Endothelial cell of umbilical vein (primary cell): ENCODE data around the gene NYAP1. TPM values are rescaled to one million over a fixed set of nuclear protein-coding genes. Genes with fewer than 3 reads are reported as not detected.

Experiments
- BruUV-seq: library from RNA; stranded (reverse); fragments of 400-500 nt; replicated peaks from 2 replicates; lab custom pipeline; 2021; lab: Mats Ljungman, UMichigan
- CTCF ChIA-PET: fragments of 300-600, 350-600 bp; sonication (Branson Sonifier 250); formaldehyde crosslinking; loops from one replicate; lab custom pipeline; 2021; ENCODE audit warnings: antibody characterized with exemption, inconsistent platforms; lab: Charles Lee
- POLR2A ChIA-PET: fragments of 300-600, 350-600 bp; sonication (Branson Sonifier 250); formaldehyde crosslinking; loops from one replicate; lab custom pipeline; 2021; ENCODE audit warnings: antibody characterized with exemption, inconsistent platforms; lab: Charles Lee
- DNase-seq: peaks from one replicate; pipeline ENCODE4 v3.0.0-alpha.2; 2011; ENCODE audit warnings: low read depth, low spot score
- FAIRE-seq: peaks from 2 replicates; lab custom pipeline; 2011; peaks lifted over from hg19 to GRCh38; lab: Jason Lieb, UNC
- H2AFZ ChIP-seq: 2 replicates; pipeline ENCODE4 v1.6.0; 2012; ENCODE audit warnings: low read depth, low read length, control low read depth, inconsistent platforms
- H3K27ac ChIP-seq: 2 replicates; pipeline ENCODE4 v1.5.1; 2011; ENCODE audit warnings: low read depth, mild to moderate bottlenecking, control low read depth, low read length, moderate library complexity; ENCODE audit not compliant: insufficient read depth
- H3K27me3 ChIP-seq, 2 experiments: 2 replicates each; pipeline versions ENCODE4 v1.6.0 to v1.6.1; 2011; ENCODE audit warnings: low read length in 2 of 2, mixed read lengths in 1 of 2; ENCODE audit not compliant: control insufficient read depth in 2 of 2, insufficient read depth in 2 of 2
- H3K36me3 ChIP-seq, 2 experiments: 2 replicates in 1 of 2; 3 replicates in 1 of 2; pipeline ENCODE4 v1.5.1; 2011; ENCODE audit warnings: low read length in 2 of 2, mild to moderate bottlenecking in 1 of 2, moderate library complexity in 1 of 2; ENCODE audit not compliant: control insufficient read depth in 2 of 2, insufficient read depth in 2 of 2; ENCODE audit errors: extremely low read depth in 1 of 2
- H3K4me1 ChIP-seq: 3 replicates; pipeline ENCODE4 v1.5.1; 2011; ENCODE audit warnings: mild to moderate bottlenecking, low read length; ENCODE audit not compliant: control insufficient read depth, insufficient read depth; ENCODE audit errors: extremely low read depth
- H3K4me2 ChIP-seq: 2 replicates; pipeline ENCODE4 v1.6.1; 2011; ENCODE audit warnings: low read length, control low read depth, mixed read lengths; ENCODE audit not compliant: insufficient read depth
- H3K4me3 ChIP-seq, 3 experiments: fragments of 200-600 bp in 1 of 3; sonication (generic), shearing (Covaris generic) in 1 of 3; replicated peaks in 1 of 3; 2 replicates each; pipeline ENCODE4 v1.5.1; 2011 to 2016; ENCODE audit warnings: control low read depth in 3 of 3, low read length in 3 of 3, mild to moderate bottlenecking in 2 of 3, inconsistent platforms in 1 of 3, low read depth in 1 of 3, moderate library complexity in 1 of 3; ENCODE audit not compliant: insufficient read depth in 1 of 3
- H3K79me2 ChIP-seq: 2 replicates; pipeline ENCODE4 v1.6.0; 2012; ENCODE audit warnings: low read length, inconsistent platforms; ENCODE audit not compliant: control insufficient read depth, insufficient read depth
- H3K9ac ChIP-seq: replicated peaks from 2 replicates; pipeline ENCODE3; 2011; ENCODE audit warnings: low read length, control low read depth; ENCODE audit not compliant: insufficient read depth; ENCODE audit errors: extremely low read depth
- H3K9me1 ChIP-seq: replicated peaks from 3 replicates; pipeline ENCODE4 v1.6.0; 2011; ENCODE audit warnings: mild to moderate bottlenecking, low read length; ENCODE audit not compliant: control insufficient read depth, insufficient read depth; ENCODE audit errors: extremely low read depth
- H3K9me3 ChIP-seq: replicated peaks from 2 replicates; pipeline ENCODE4 v1.5.1; 2012; ENCODE audit warnings: low read length, inconsistent platforms; ENCODE audit not compliant: control insufficient read depth, insufficient read depth
- H4K20me1 ChIP-seq: replicated peaks from 2 replicates; pipeline ENCODE3; 2011; ENCODE audit warnings: mild to moderate bottlenecking, low read length; ENCODE audit not compliant: control insufficient read depth, insufficient read depth; ENCODE audit errors: extremely low read depth
- EZH2 ChIP-seq: IDR thresholded peaks from 2 replicates; pipeline ENCODE4 v1.6.1; 2012; ENCODE audit warnings: borderline replicate concordance, low read depth, mild to moderate bottlenecking, moderate library complexity, low read length, inconsistent platforms; ENCODE audit not compliant: severe bottlenecking
- FOS ChIP-seq: IDR thresholded peaks from 2 replicates; pipeline ENCODE4 v1.6.1; 2011; ENCODE audit warnings: mild to moderate bottlenecking, low read length, moderate library complexity, borderline replicate concordance; ENCODE audit not compliant: insufficient read depth
- JUN ChIP-seq: IDR thresholded peaks from 2 replicates; pipeline ENCODE4 v1.6.1; 2011; ENCODE audit warnings: borderline replicate concordance, low read depth; ENCODE audit not compliant: insufficient read length, insufficient read depth
- POLR2A ChIP-seq: IDR thresholded peaks from 2 replicates; pipeline ENCODE4 v1.6.1; 2012; ENCODE audit warnings: low read depth, mild to moderate bottlenecking, control low read depth, low read length
- dilution Hi-C: fragments of 300-500 bp; cut with MboI; formaldehyde crosslinking; loops from one replicate; pipeline ENCODE4 v1.15.0; 2019; ENCODE audit warnings: low sequenced_read_pairs; ENCODE audit not compliant: extremely low pct_ligation_motif_present
- intact Hi-C: fragments of 100-400 bp; cut with micrococcal nuclease; formaldehyde crosslinking; loops from one replicate; pipeline ENCODE4 v1.10.0; 2022
- polyA plus RNA-seq, 4 experiments: library from polyadenylated mRNA; depleted of rRNA in 3 of 4; stranded (reverse) in 3 of 4; unstranded in 1 of 4; fragments of >200 nt; gene quantifications; 2 replicates each; pipeline versions ENCODE4 v1.2.1 to v1.2.3, GENCODE V29; 2011 to 2012; ENCODE audit warnings: missing spikeins in 1 of 4
- total RNA-seq: library from RNA; stranded (reverse); gene quantifications from 2 replicates; pipeline ENCODE4 v1.2.3, GENCODE V29; 2021
- TF ChIP-seq, protein P1 (sequence below), 2 donors: IDR thresholded peaks; 1 replicate in 1 of 2; 2 replicates in 1 of 2; pipeline ENCODE4 v1.5.1; 2011; ENCODE audit warnings: low read length in 2 of 2, mild to moderate bottlenecking in 2 of 2, moderate library complexity in 2 of 2, control low read depth in 1 of 2, inconsistent platforms in 1 of 2, low read depth in 1 of 2; ENCODE audit not compliant: insufficient read depth in 1 of 2; ENCODE audit errors: extremely low read depth in 1 of 2
- TF ChIP-seq, protein P2 (sequence below): IDR thresholded peaks from 2 replicates; pipeline ENCODE4 v1.6.1; 2011; ENCODE audit not compliant: insufficient read depth, insufficient read length

NYAP1 gene
- total and polyA plus RNA-seq, 2 donors (not counting 3 experiments of a cell fraction or from before 2014, with no cell fraction given): 0.37 to 2.8 TPM

DNA sequence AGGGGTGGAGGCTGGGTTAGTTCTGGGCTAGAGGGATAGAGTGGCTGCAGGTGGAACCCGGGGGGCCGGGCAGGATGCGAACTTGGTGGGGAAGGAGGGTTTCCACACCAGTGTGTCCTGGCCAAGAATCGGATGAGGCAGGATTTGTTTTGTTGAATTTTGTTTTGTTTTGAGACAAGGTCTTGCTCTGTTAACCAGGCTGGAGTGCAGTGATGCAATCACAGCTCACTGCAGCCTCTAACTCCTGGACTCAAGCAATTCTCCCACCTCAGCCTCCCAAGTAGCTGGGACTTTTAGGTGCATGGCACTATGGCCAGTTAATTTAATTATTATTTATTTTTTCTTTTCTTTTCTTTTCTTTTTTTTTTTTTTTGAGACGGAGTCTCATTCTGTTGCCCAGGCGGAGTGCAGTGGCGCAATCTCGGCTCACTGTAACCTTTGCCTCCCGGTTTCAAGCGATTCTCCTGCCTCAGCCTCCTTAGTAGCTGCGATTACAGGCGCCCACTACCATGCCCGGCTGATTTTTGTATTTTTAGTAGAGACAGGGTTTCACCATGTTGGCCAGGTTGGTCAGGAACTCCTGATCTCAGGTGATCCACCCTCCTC, 34.4 kb upstream of the NYAP1 start:
- FAIRE-seq: no peak

More for the DNA sequence above, 34.4 kb upstream of the NYAP1 start:
- dilution Hi-C loops (no loop called here), intact Hi-C loops (no loop called here)
- H3K27ac ChIP-seq: no peak overlapping the region
- CTCF ChIA-PET: interaction anchor here (0.7 to 2.3 kb wide), 4 partner anchors 13 to 105 kb away, joined by 3 to 9 read pairs (median 6); partner anchors contain the start of gene PPP1R35
- no peaks in the 10 kb centered on the region for H3K9me3 ChIP-seq
- peaks cover 24% of the 10 kb centered on the region for H3K4me1 ChIP-seq
- H4K20me1 ChIP-seq: no peaks in the 10 kb centered on the region
- TF ChIP-seq EZH2 (no peak), JUN (no peak), FOS (no peak), POLR2A (no peak)
- TF ChIP-seq, protein P1, sequence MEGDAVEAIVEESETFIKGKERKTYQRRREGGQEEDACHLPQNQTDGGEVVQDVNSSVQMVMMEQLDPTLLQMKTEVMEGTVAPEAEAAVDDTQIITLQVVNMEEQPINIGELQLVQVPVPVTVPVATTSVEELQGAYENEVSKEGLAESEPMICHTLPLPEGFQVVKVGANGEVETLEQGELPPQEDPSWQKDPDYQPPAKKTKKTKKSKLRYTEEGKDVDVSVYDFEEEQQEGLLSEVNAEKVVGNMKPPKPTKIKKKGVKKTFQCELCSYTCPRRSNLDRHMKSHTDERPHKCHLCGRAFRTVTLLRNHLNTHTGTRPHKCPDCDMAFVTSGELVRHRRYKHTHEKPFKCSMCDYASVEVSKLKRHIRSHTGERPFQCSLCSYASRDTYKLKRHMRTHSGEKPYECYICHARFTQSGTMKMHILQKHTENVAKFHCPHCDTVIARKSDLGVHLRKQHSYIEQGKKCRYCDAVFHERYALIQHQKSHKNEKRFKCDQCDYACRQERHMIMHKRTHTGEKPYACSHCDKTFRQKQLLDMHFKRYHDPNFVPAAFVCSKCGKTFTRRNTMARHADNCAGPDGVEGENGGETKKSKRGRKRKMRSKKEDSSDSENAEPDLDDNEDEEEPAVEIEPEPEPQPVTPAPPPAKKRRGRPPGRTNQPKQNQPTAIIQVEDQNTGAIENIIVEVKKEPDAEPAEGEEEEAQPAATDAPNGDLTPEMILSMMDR (IDR thresholded peaks at IDR 0.05; ENCODE audit: extremely low read depth in 1 of 2, insufficient read depth in 1 of 2, low read depth in 1 of 2, low read length in 2 of 2): no peak
- TF ChIP-seq, protein P2, sequence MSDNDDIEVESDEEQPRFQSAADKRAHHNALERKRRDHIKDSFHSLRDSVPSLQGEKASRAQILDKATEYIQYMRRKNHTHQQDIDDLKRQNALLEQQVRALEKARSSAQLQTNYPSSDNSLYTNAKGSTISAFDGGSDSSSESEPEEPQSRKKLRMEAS: no peak
- DNase-seq: no peak
- H3K4me2 ChIP-seq: no peak overlapping the region
- H3K36me3 ChIP-seq: no peaks in the 10 kb centered on the region
- POLR2A ChIA-PET: interaction anchor here (1.7 kb wide), 1 partner anchor 20 kb away, joined by 7 read pairs; the partner anchor contains the start of genes MEPCE and ZCWPW1
- H3K9me1 ChIP-seq: no peaks in the 10 kb centered on the region
- no TSS peak for BruUV-seq
- no peaks in the 10 kb centered on the region for H3K79me2 ChIP-seq
- no peak overlapping the region for H2AFZ ChIP-seq
- no peaks in the 10 kb centered on the region for H3K27me3 ChIP-seq
- no peak overlapping the region for H3K4me3 ChIP-seq
- no peak overlapping the region for H3K9ac ChIP-seq
